Trophoblast cell (in vitro differentiated cells and primary cell): ENCODE data around the gene ANXA6.

Experiments
- DNase-seq, 2 donors: peaks; one replicate each; pipeline ENCODE4 v3.0.0-alpha.2; 2016
- H2AFZ ChIP-seq: 2 replicates; pipeline ENCODE4 v1.6.1; 2013; ENCODE audit warnings: low read length, moderate library complexity, mild to moderate bottlenecking; ENCODE audit not compliant: insufficient read depth, poor library complexity
- H2AK5ac ChIP-seq: 2 replicates; pipeline ENCODE4 v1.6.1; 2013; ENCODE audit warnings: mild to moderate bottlenecking, low read length
- H2BK120ac ChIP-seq: 2 replicates; pipeline ENCODE4 v1.6.1; 2013; ENCODE audit warnings: low read length, mild to moderate bottlenecking, moderate library complexity; ENCODE audit not compliant: insufficient read depth, poor library complexity
- H2BK12ac ChIP-seq: 2 replicates; pipeline ENCODE4 v1.6.1; 2013; ENCODE audit warnings: mild to moderate bottlenecking, low read length, moderate library complexity
- H2BK5ac ChIP-seq: 2 replicates; pipeline ENCODE4 v1.6.1; 2013; ENCODE audit warnings: low read length, low read depth, moderate library complexity, mild to moderate bottlenecking; ENCODE audit not compliant: poor library complexity
- H3K14ac ChIP-seq: 2 replicates; pipeline ENCODE4 v1.6.1; 2013; ENCODE audit warnings: mild to moderate bottlenecking, low read length
- H3K18ac ChIP-seq: 2 replicates; pipeline ENCODE4 v1.6.1; 2013; ENCODE audit warnings: mild to moderate bottlenecking, low read length
- H3K23ac ChIP-seq: 2 replicates; pipeline ENCODE4 v1.6.1; 2013; ENCODE audit warnings: low read length
- H3K27ac ChIP-seq: 2 replicates; pipeline ENCODE4 v1.5.1; 2013; ENCODE audit warnings: low read depth, mild to moderate bottlenecking, inconsistent platforms, low read length, moderate library complexity
- H3K27me3 ChIP-seq: 2 replicates; pipeline ENCODE4 v1.6.1; 2013; ENCODE audit warnings: inconsistent platforms, mild to moderate bottlenecking, low read length, moderate library complexity; ENCODE audit not compliant: insufficient read depth
- H3K36me3 ChIP-seq, 2 experiments: 1 replicate in 1 of 2; 2 replicates in 1 of 2; pipeline ENCODE4 v1.6.1; 2013; ENCODE audit warnings: low read length in 2 of 2, mild to moderate bottlenecking in 2 of 2, moderate library complexity in 1 of 2; ENCODE audit not compliant: insufficient read depth in 2 of 2, control insufficient read depth in 1 of 2
- H3K4ac ChIP-seq: 2 replicates; pipeline ENCODE4 v1.6.1; 2013; ENCODE audit warnings: low read depth, mild to moderate bottlenecking, low read length, moderate library complexity
- H3K4me1 ChIP-seq, 2 experiments: 1 replicate in 1 of 2; 2 replicates in 1 of 2; pipeline ENCODE4 v1.6.1; 2013; ENCODE audit warnings: low read length in 2 of 2, mild to moderate bottlenecking in 2 of 2, moderate library complexity in 1 of 2; ENCODE audit not compliant: insufficient read depth in 2 of 2, control insufficient read depth in 1 of 2
- H3K4me2 ChIP-seq: 2 replicates; pipeline ENCODE4 v1.6.1; 2013; ENCODE audit warnings: inconsistent platforms, mild to moderate bottlenecking, low read length, moderate library complexity
- H3K4me3 ChIP-seq: 2 replicates; pipeline ENCODE4 v1.5.1; 2013; ENCODE audit warnings: mild to moderate bottlenecking, low read depth, low read length, inconsistent platforms
- H3K79me1 ChIP-seq: one replicate; pipeline ENCODE4 v1.6.1; 2013; ENCODE audit warnings: low read length
- H3K79me2 ChIP-seq: 2 replicates; pipeline ENCODE4 v1.6.1; 2013; ENCODE audit warnings: low read length, mild to moderate bottlenecking; ENCODE audit not compliant: control insufficient read depth, insufficient read depth, poor library complexity
- H3K9ac ChIP-seq: 2 replicates; pipeline ENCODE4 v1.6.1; 2013; ENCODE audit warnings: mild to moderate bottlenecking, low read length
- H3K9me3 ChIP-seq: 2 replicates; pipeline ENCODE4 v1.6.1; 2013; ENCODE audit warnings: low read depth, mild to moderate bottlenecking, control low read depth, inconsistent platforms, low read length; ENCODE audit not compliant: insufficient read depth
- H4K12ac ChIP-seq: 2 replicates; pipeline ENCODE4 v1.6.1; 2013; ENCODE audit warnings: low read depth, mild to moderate bottlenecking, low read length, moderate library complexity
- H4K8ac ChIP-seq: 2 replicates; pipeline ENCODE4 v1.6.1; 2013; ENCODE audit warnings: low read depth, mild to moderate bottlenecking, low read length, moderate library complexity
- H4K91ac ChIP-seq: one replicate; pipeline ENCODE4 v1.6.1; 2013; ENCODE audit warnings: low read depth, mild to moderate bottlenecking, low read length, moderate library complexity
- WGBS: extraction: QIAGEN DNeasy Blood & Tissue Kit; methylation state at CpG from one replicate; pipeline ENCODE4 v1.1.7; 2013; ENCODE audit warnings: missing lambda C conversion rate; ENCODE audit not compliant: insufficient read length, insufficient coverage; ENCODE audit errors: extremely low coverage; 5-methylcytosine and 5-hydroxymethylcytosine counted together

The ANXA6 gene

DNA sequence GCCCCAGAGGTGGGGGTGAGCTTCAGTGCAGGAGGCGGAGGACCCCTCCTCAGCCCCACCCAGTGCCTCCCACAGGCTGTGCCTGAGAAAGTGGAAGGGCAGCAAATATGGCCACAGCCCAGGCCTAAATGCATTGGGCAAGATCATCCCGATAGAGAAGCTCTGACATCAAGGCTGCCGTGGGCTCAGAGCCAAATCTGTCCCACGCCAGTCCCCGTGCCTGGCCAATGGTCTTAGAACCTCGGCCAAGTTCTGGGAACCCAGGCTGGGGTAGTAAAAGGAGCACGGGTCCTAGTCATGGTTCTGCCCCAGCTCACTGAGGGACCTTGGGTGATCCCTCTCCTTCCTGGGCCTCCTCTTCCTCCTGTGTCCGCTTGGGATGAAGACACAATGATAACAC lies 49.0 kb downstream of the ANXA6 start:
- no peak overlapping the region for H3K4me3 ChIP-seq
- no peak overlapping the region for H3K27ac ChIP-seq
- H3K4me1 ChIP-seq, result no peaks in the 10 kb centered on the region
- no peak overlapping the region for H2BK12ac ChIP-seq
- no peak overlapping the region for H3K4ac ChIP-seq
- WGBS, result no CpG with 5 or more reads among the region's 8 CpGs
- H3K36me3 ChIP-seq, result peaks cover 31 to 44% of the 10 kb centered on the region in 2 experiments
- H2BK5ac ChIP-seq, result no peak overlapping the region
- H3K79me2 ChIP-seq, result no peaks in the 10 kb centered on the region
- no peak overlapping the region for H3K14ac ChIP-seq
- no peaks in the 10 kb centered on the region for H3K9me3 ChIP-seq
- H3K27me3 ChIP-seq, result no peaks in the 10 kb centered on the region
- H3K23ac ChIP-seq, result no peak overlapping the region
- no peaks in the 10 kb centered on the region for H3K79me1 ChIP-seq
- no peak overlapping the region for H3K18ac ChIP-seq
- H4K12ac ChIP-seq, result no peak overlapping the region
- H2AFZ ChIP-seq, result no peak overlapping the region
- no peak overlapping the region for H2AK5ac ChIP-seq
- no peak overlapping the region for H4K8ac ChIP-seq
- H4K91ac ChIP-seq, result no peak overlapping the region
- H3K4me2 ChIP-seq, result no peak overlapping the region
- no peak overlapping the region for H2BK120ac ChIP-seq
- DNase-seq, result no peak
- H3K9ac ChIP-seq, result no peak overlapping the region

DNA sequence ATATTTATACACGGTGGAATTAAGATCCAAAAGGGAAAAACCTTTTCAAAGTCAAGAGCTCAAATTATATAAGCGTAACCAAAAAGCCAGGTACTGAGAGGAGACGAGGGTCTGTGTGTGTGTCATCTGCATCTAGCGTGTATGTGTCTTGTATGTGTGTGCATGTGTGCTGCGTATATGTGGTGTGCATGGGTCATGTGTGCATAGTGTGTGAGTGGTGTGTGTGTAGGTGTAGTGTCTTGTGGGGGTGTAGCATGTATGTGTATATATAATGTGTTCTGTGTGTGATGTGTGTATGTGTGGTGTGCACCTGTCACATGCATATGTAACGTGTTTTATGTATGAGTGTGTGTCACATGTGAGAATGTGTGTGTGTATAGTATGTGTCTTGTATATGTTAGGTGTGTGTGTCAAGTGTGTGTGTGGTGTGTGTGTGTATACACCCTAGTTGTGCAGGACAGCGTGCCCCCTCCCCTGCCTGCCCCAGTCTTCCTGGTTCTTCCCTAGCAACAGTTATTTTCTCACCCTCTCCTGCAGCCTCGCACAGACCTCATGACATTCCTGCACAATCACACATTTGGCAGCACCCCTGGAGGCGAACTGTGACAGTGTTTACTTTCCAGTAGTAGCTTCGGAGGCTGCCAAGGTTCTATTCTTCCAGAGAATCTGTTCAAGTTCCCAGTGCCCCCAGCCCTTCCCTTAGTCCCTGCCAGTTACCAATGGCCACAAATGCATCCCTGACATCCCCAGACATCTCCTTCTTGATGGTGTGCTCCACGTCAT lies 49.6 kb downstream of the ANXA6 start:
- H3K36me3 ChIP-seq, result peaks cover 31 to 47% of the 10 kb centered on the region in 2 experiments
- no peak overlapping the region for H3K9ac ChIP-seq
- H4K8ac ChIP-seq, result no peak overlapping the region
- H2BK120ac ChIP-seq, result no peak overlapping the region
- H2BK5ac ChIP-seq, result no peak overlapping the region
- H3K27me3 ChIP-seq, result no peaks in the 10 kb centered on the region
- H3K79me2 ChIP-seq, result no peaks in the 10 kb centered on the region
- H2BK12ac ChIP-seq, result no peak overlapping the region
- no peak overlapping the region for H4K91ac ChIP-seq
- H3K18ac ChIP-seq, result no peak overlapping the region
- H3K4me3 ChIP-seq, result no peak overlapping the region
- no peaks in the 10 kb centered on the region for H3K9me3 ChIP-seq
- DNase-seq, result no peak
- no peaks in the 10 kb centered on the region for H3K4me1 ChIP-seq
- H2AK5ac ChIP-seq, result no peak overlapping the region
- no peak overlapping the region for H3K27ac ChIP-seq
- no peak overlapping the region for H4K12ac ChIP-seq
- H3K14ac ChIP-seq, result no peak overlapping the region
- no peak overlapping the region for H3K4ac ChIP-seq
- no peak overlapping the region for H3K4me2 ChIP-seq
- no peak overlapping the region for H3K23ac ChIP-seq
- no CpG with 5 or more reads among the region's 11 CpGs for WGBS
- H2AFZ ChIP-seq, result no peak overlapping the region
- H3K79me1 ChIP-seq, result no peaks in the 10 kb centered on the region

DNA sequence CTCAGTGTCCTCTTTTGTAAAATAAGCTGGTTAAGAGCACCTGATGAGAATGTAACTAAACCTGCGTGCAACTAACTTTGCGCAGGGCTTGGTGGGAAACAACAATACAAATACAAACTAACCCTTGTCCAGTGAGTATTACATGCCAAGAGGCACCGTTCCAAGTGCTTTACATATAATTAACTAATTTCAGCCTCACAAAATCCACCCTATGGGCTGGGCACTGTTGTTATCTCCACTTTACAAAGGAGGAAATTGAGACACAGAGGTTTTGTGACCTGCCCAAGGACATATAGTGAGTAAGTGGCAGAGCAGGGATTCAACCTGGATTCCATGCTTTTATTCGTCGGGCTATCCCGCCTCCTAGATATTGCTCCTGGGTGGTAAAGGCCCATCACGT lies 50.5 kb downstream of the ANXA6 start:
- Histone ChIP-seq H4K8ac (no peak overlapping the region), H2AK5ac (no peak overlapping the region), H3K4ac (no peak overlapping the region), H3K18ac (no peak overlapping the region), H3K79me2 (no peaks in the 10 kb centered on the region), H2BK5ac (no peak overlapping the region), H3K4me2 (no peak overlapping the region), H4K91ac (no peak overlapping the region), H3K23ac (no peak overlapping the region), H3K27me3 (no peaks in the 10 kb centered on the region), H4K12ac (no peak overlapping the region), H3K9me3 (no peaks in the 10 kb centered on the region), H3K36me3 (peaks cover 29 to 44% of the 10 kb centered on the region in 2 experiments), H2BK120ac (no peak overlapping the region), H2AFZ (no peak overlapping the region), H3K4me3 (no peak overlapping the region), H3K4me1 (no peaks in the 10 kb centered on the region), H3K9ac (no peak overlapping the region), H2BK12ac (no peak overlapping the region), H3K14ac (no peak overlapping the region), H3K79me1 (no peaks in the 10 kb centered on the region), H3K27ac (no peak overlapping the region)
- no peak for DNase-seq
- WGBS, result no CpG with 5 or more reads among the region's 7 CpGs

DNA sequence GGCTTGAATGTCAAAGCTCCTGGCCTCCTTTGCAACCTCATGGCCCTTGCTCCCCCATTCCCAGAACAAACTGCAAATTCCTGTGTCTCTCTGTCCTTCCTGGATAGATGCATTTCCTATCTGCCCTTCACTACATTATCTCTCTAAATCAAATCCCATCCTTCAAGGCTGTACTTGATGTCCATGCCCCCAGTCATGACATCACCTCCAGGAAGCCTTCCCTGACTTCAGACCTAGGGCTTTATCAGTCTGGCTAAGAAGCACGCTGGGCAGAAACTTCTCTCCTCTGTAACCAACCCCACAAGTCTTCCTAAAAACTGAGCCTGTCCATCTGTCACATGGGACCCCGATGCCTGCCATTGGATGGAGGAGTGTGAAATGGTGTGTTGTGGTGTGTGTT lies 51.1 kb downstream of the ANXA6 start:
- Histone ChIP-seq H3K18ac (no peak overlapping the region), H4K8ac (no peak overlapping the region), H4K91ac (no peak overlapping the region), H3K14ac (no peak overlapping the region), H3K4me2 (no peak overlapping the region), H2BK120ac (no peak overlapping the region), H3K9me3 (no peaks in the 10 kb centered on the region), H3K9ac (no peak overlapping the region), H2AK5ac (no peak overlapping the region), H3K4me3 (no peak overlapping the region), H3K36me3 (peaks cover 32 to 49% of the 10 kb centered on the region in 2 experiments), H3K4ac (no peak overlapping the region), H3K27ac (no peak overlapping the region), H3K79me2 (no peaks in the 10 kb centered on the region), H2AFZ (no peak overlapping the region), H3K4me1 (no peaks in the 10 kb centered on the region), H3K27me3 (no peaks in the 10 kb centered on the region), H2BK5ac (no peak overlapping the region), H3K23ac (no peak overlapping the region), H2BK12ac (no peak overlapping the region), H3K79me1 (no peaks in the 10 kb centered on the region), H4K12ac (no peak overlapping the region)
- no CpG with 5 or more reads among the region's 2 CpGs for WGBS
- no peak for DNase-seq
